OCI-LY7 (cell line): ENCODE measurements around the gene RCE1. TPM values are rescaled to one million over a fixed set of nuclear protein-coding genes. Genes with fewer than 3 reads are reported as not detected.

Source experiments
- BruUV-seq: library from RNA; stranded (reverse); fragments of 400-500 nt; replicated peaks from 2 replicates; lab custom pipeline; 2021; lab: Mats Ljungman, UMichigan
- CTCF ChIA-PET: fragments of 300-600 bp; sonication (Branson Sonifier 250); formaldehyde crosslinking; loops from one replicate; lab custom pipeline; 2022; ENCODE audit warnings: antibody characterized with exemption; ENCODE audit not compliant: unreplicated experiment; lab: Charles Lee
- POLR2A ChIA-PET: fragments of 300-600 bp; sonication (Branson Sonifier 250); formaldehyde crosslinking; loops from one replicate; lab custom pipeline; 2022; ENCODE audit warnings: antibody characterized with exemption; lab: Charles Lee
- DNase-seq: peaks from one replicate; pipeline ENCODE4 v3.0.0-alpha.2; 2015; ENCODE audit warnings: low spot score
- H2AFZ ChIP-seq: fragments of 200-600 bp; sonication (generic), shearing (Covaris generic); 2 replicates; pipeline ENCODE4 v1.6.1; 2014; ENCODE audit warnings: mild to moderate bottlenecking, antibody characterized with exemption, low read length, moderate library complexity
- H3K27ac ChIP-seq: fragments of 200-600 bp; sonication (generic); 2 replicates; pipeline ENCODE4 v1.5.1; 2014; ENCODE audit warnings: mixed run types, low read depth, mild to moderate bottlenecking, moderate library complexity, low read length, inconsistent platforms; ENCODE audit not compliant: poor library complexity, severe bottlenecking
- H3K36me3 ChIP-seq: fragments of 200-600 bp; sonication (generic); 2 replicates; pipeline ENCODE4 v1.6.1; 2014; ENCODE audit warnings: mild to moderate bottlenecking, antibody characterized with exemption, low read length, moderate library complexity, mixed read lengths; ENCODE audit not compliant: insufficient read depth
- H3K4me1 ChIP-seq: fragments of 200-600 bp; sonication (generic); 2 replicates; pipeline ENCODE4 v1.5.1; 2014; ENCODE audit warnings: mild to moderate bottlenecking, low read length; ENCODE audit not compliant: insufficient read depth, poor library complexity, severe bottlenecking
- H3K4me2 ChIP-seq: fragments of 200-600 bp; sonication (generic); 2 replicates; pipeline ENCODE4 v1.6.1; 2014; ENCODE audit warnings: mild to moderate bottlenecking, low read length
- H3K4me3 ChIP-seq: fragments of 200-600 bp; sonication (generic); 2 replicates; pipeline ENCODE4 v1.5.1; 2014; ENCODE audit warnings: mild to moderate bottlenecking, low read depth, low read length; ENCODE audit not compliant: poor library complexity, severe bottlenecking
- H3K79me2 ChIP-seq: fragments of 200-600 bp; sonication (generic); 2 replicates; pipeline ENCODE4 v1.6.1; 2016; ENCODE audit warnings: low read depth, mild to moderate bottlenecking, low read length, moderate library complexity, mixed read lengths; ENCODE audit not compliant: insufficient read depth
- H3K9me2 ChIP-seq: fragments of 200-600 bp; sonication (generic); 2 replicates; pipeline ENCODE4 v1.6.1; 2016; ENCODE audit warnings: mild to moderate bottlenecking, low read length, mixed read lengths; ENCODE audit not compliant: insufficient read depth
- H3K9me3 ChIP-seq: fragments of 200-600 bp; sonication (generic); 2 replicates; pipeline ENCODE4 v1.6.1; 2014; ENCODE audit warnings: mild to moderate bottlenecking, mixed run types, low read length, mixed read lengths
- H4K20me1 ChIP-seq: fragments of 200-600 bp; sonication (generic); 2 replicates; pipeline ENCODE4 v1.6.1; 2014; ENCODE audit warnings: mild to moderate bottlenecking, antibody characterized with exemption, low read length, moderate library complexity, mixed read lengths; ENCODE audit not compliant: insufficient read depth
- EZH2phosphoT487 ChIP-seq: fragments of 200-600 bp; sonication (generic); IDR thresholded peaks from 2 replicates; pipeline ENCODE4 v1.6.1; 2018; ENCODE audit warnings: low read depth, borderline replicate concordance, mild to moderate bottlenecking, mixed run types, antibody characterized with exemption, low read length, moderate library complexity, mixed read lengths
- intact Hi-C: fragments of 100-400 bp; cut with micrococcal nuclease; formaldehyde crosslinking; loops from one replicate; pipeline ENCODE4 v1.10.0; 2022; ENCODE audit not compliant: unreplicated experiment
- total RNA-seq, 2 experiments: library from RNA; depleted of rRNA in 1 of 2; stranded (reverse); fragments of >200 nt in 1 of 2; shearing (Covaris generic) in 1 of 2; gene quantifications; 2 replicates each; pipeline ENCODE4 v1.2.3, GENCODE V29; 2014 to 2022
- TF ChIP-seq, protein P1 (sequence below): fragments of 200-600 bp; sonication (generic); conservative IDR thresholded peaks from 2 replicates; pipeline ENCODE4 v1.5.1; 2014; ENCODE audit warnings: mild to moderate bottlenecking, antibody characterized with exemption, low read length, moderate library complexity, mixed read lengths

The RCE1 gene
- total RNA-seq, 2 experiments from 2014 or later, result 34.9 to 62.9 TPM

DNA sequence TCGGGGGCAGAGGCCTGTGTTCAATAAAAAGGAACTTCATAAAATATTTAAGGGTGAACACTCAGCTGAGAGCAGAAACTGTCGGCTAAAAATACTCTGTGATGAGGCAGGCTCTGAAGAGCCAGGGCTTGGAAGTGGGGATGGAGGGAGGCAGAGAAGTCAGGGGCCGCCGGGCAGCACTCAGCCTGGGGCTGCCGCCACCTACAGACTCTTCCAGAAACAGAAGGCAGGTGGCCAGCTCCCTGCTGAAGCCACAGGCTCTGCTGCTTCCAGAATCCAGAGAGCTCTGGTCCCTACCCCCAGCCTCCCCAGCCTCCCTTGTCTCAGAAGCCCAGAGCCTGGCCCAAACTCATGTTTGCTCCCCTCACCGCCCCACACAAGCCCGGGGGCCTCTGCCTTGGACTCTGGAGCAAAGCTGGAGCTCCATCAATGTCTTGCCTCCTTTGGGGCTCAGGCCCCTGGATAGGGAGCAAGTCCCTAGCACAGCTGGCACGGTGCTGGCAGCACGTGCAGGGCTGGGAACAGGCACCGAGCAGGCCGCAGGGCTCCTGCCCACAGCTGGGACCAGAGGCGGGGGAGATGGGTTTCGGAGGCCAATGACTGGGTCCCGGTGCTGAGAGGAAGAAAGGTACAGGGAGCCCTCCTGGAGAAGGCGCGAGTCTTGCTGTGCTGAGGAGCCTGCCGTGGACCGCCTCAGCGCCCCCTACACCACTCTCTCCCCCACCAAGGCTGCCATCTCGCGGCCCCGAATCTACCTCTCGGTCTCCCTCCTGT, 21.9 kb downstream of the RCE1 start:
- H3K27ac ChIP-seq, result peak overlapping the region; percentile 47
- ChIA-PET CTCF (interaction anchor here (1.2 kb wide), 1 partner anchor 9 kb away, joined by 3 read pairs; no protein-coding TSS in a partner anchor), POLR2A (no interaction called here)
- peak overlapping the region; percentile 11 for H3K4me3 ChIP-seq
- no peak overlapping the region for H2AFZ ChIP-seq
- no peaks in the 10 kb centered on the region for H3K9me2 ChIP-seq
- peaks cover 59% of the 10 kb centered on the region for H3K4me1 ChIP-seq
- DNase-seq, result no peak
- no peaks in the 10 kb centered on the region for H3K9me3 ChIP-seq
- no peaks in the 10 kb centered on the region for H3K36me3 ChIP-seq
- peak overlapping the region; percentile 53 for H3K4me2 ChIP-seq
- BruUV-seq, result no TSS peak
- no peaks in the 10 kb centered on the region for H3K79me2 ChIP-seq
- intact Hi-C loops, result no loop called here
- no peaks in the 10 kb centered on the region for H4K20me1 ChIP-seq
- no peak for TF ChIP-seq EZH2phosphoT487
- TF ChIP-seq, protein P1, sequence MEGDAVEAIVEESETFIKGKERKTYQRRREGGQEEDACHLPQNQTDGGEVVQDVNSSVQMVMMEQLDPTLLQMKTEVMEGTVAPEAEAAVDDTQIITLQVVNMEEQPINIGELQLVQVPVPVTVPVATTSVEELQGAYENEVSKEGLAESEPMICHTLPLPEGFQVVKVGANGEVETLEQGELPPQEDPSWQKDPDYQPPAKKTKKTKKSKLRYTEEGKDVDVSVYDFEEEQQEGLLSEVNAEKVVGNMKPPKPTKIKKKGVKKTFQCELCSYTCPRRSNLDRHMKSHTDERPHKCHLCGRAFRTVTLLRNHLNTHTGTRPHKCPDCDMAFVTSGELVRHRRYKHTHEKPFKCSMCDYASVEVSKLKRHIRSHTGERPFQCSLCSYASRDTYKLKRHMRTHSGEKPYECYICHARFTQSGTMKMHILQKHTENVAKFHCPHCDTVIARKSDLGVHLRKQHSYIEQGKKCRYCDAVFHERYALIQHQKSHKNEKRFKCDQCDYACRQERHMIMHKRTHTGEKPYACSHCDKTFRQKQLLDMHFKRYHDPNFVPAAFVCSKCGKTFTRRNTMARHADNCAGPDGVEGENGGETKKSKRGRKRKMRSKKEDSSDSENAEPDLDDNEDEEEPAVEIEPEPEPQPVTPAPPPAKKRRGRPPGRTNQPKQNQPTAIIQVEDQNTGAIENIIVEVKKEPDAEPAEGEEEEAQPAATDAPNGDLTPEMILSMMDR, result 0 out of 2 replicates have a peak, but pooled peaks have one; percentile 35

GRCh38 chr11:66866007-66866406, 22.8 kb downstream of the RCE1 start:
- no peak overlapping the region for H2AFZ ChIP-seq
- peaks cover 59% of the 10 kb centered on the region for H3K4me1 ChIP-seq
- no peaks in the 10 kb centered on the region for H3K36me3 ChIP-seq
- intact Hi-C loops, result no loop called here
- TF ChIP-seq, protein P1, result no peak
- no peak for TF ChIP-seq EZH2phosphoT487
- no peaks in the 10 kb centered on the region for H3K79me2 ChIP-seq
- no peaks in the 10 kb centered on the region for H3K9me3 ChIP-seq
- no TSS peak for BruUV-seq
- H4K20me1 ChIP-seq, result no peaks in the 10 kb centered on the region
- DNase-seq, result no peak
- no peak overlapping the region for H3K4me2 ChIP-seq
- POLR2A ChIA-PET, result no interaction called here
- CTCF ChIA-PET, result no interaction called here
- H3K4me3 ChIP-seq, result no peak overlapping the region
- H3K9me2 ChIP-seq, result no peaks in the 10 kb centered on the region
- H3K27ac ChIP-seq, result no peak overlapping the region

GRCh38 chr11:66866511-66866986, 23.3 kb downstream of the RCE1 start:
- no peaks in the 10 kb centered on the region for H3K9me3 ChIP-seq
- H4K20me1 ChIP-seq, result no peaks in the 10 kb centered on the region
- BruUV-seq, result no TSS peak
- no peak for DNase-seq
- H2AFZ ChIP-seq, result no peak overlapping the region
- no peak overlapping the region for H3K4me2 ChIP-seq
- no peak overlapping the region for H3K27ac ChIP-seq
- TF ChIP-seq, protein P1, result no peak
- no peak for TF ChIP-seq EZH2phosphoT487
- H3K36me3 ChIP-seq, result no peaks in the 10 kb centered on the region
- intact Hi-C loops, result no loop called here
- CTCF ChIA-PET, result no interaction called here
- no peaks in the 10 kb centered on the region for H3K9me2 ChIP-seq
- H3K4me3 ChIP-seq, result no peak overlapping the region
- no peaks in the 10 kb centered on the region for H3K79me2 ChIP-seq
- POLR2A ChIA-PET, result interaction anchor here (0.9 to 1.6 kb wide), 4 partner anchors 12 to 161 kb away, joined by 3 to 4 read pairs (median 3); no protein-coding TSS in a partner anchor
- H3K4me1 ChIP-seq, result peaks cover 59% of the 10 kb centered on the region
